ENCODE data around the gene ASPN.

The ASPN gene

DNA sequence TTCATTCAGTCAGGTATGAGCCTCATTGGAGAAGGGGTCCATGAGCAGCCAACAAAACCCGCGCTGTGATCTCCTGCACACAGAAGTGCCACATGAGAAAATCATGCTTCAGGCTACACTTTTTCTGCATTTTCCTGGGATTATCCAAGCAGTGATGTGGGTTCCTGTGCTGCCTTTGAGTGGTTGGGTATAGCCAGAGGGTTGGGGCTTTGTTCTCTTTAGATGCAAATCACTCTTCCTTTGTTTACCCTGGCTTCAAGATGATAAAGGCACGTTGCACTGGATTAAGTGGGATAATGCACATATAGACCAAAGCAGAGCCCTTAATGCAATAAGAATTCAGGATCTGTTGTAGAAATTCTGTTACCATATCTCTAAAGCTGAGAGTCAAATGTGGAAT, 34.7 kb upstream of the ASPN start (continued):
- no peak for TF ChIP-seq ZNF37A (tag by site-specific recombination; IDR thresholded peaks at IDR 0.05)
- no peak for TF ChIP-seq ZNF621 (tag by site-specific recombination; IDR thresholded peaks at IDR 0.05)
- TF ChIP-seq SCRT1 (tag by site-specific recombination; IDR thresholded peaks at IDR 0.05; ENCODE audit: borderline replicate concordance): no peak
- TF ChIP-seq, protein P1, sequence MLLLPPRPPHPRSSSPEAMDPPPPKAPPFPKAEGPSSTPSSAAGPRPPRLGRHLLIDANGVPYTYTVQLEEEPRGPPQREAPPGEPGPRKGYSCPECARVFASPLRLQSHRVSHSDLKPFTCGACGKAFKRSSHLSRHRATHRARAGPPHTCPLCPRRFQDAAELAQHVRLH (tag by site-specific recombination; IDR thresholded peaks at IDR 0.05): no peak

DNA sequence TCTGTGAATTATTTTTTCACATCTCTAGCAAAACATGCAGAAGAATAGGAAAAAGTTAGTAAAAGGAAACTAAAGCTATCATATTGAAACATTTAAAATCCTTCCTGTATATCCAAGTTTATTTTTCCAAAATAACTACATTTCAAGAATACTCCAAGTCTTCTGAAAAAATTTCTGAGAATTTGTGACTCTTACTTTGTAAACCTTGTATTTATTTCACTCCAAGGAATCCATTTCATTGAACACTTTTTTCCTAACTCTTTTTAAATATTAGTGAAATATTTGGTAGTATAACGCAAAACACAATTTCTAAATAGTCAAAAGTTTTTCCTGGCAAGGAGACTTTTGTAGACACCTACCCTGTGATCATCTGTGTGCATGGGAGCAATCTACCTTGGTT, 34.2 kb upstream of the ASPN start:
- H3K4me3 ChIP-seq (ENCODE audit: low read depth, low read length): no peak overlapping the region
- H3K9me3 ChIP-seq (ENCODE audit: control insufficient read depth, insufficient read depth, low read depth, low read length): no peaks in the 10 kb centered on the region
- CTCF ChIA-PET: no interaction called here
- H3K36me3 ChIP-seq (ENCODE audit: control insufficient read depth in 2 of 2, insufficient read depth in 1 of 2, low read length in 2 of 2): no peaks in the 10 kb centered on the region
- H3K27ac ChIP-seq (ENCODE audit: extremely low read depth, low read depth, low read length): no peak overlapping the region
- TF ChIP-seq ZNF623 (tag by site-specific recombination; IDR thresholded peaks at IDR 0.05) (no peak), ZNF654 (tag by site-specific recombination; IDR thresholded peaks at IDR 0.05; ENCODE audit: low read depth) (no peak), PATZ1 (tag by site-specific recombination; IDR thresholded peaks at IDR 0.05) (no peak), SP2 (tag by site-specific recombination; IDR thresholded peaks at IDR 0.05) (no peak), ZSCAN16 (tag by site-specific recombination; IDR thresholded peaks at IDR 0.05) (no peak), RBAK (tag by site-specific recombination; IDR thresholded peaks at IDR 0.05) (no peak), ZNF239 (tag by site-specific recombination; IDR thresholded peaks at IDR 0.05) (no peak), ZNF830 (tag by site-specific recombination; IDR thresholded peaks at IDR 0.05; ENCODE audit: low read depth) (no peak)
- POLR2A ChIA-PET: no interaction called here
- no peaks in the 10 kb centered on the region for H3K4me1 ChIP-seq (ENCODE audit: control insufficient read depth, insufficient read depth, low read length)

DNA sequence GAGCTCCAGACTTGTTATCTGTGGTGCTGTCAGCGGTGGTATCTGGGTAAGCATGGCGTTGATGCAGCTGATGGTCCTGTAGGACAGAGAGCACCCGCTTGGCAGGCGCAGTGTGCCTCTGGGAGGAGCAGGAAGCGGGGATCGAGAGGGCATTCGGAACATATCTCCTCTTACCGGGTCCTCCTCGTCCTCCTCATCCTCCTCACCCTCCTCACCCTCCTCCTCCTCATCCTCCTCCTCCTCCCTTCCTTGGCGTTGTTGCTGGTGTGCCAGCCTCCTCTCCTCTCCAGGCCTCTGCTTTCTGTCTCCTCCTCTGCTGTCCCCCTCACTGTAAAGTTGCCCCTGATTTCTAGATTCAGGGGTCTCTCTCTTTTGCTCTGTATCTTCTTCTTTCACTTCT, 32.3 kb upstream of the ASPN start:
- CTCF ChIA-PET: no interaction called here
- H3K4me3 ChIP-seq (ENCODE audit: low read depth, low read length): no peak overlapping the region

GRCh38 chr9:92513349-92513748, 31.0 kb upstream of the ASPN start:
- no peaks in the 10 kb centered on the region for H3K4me1 ChIP-seq (ENCODE audit: control insufficient read depth, insufficient read depth, low read length)
- no peak for TF ChIP-seq ZNF133 (tag by site-specific recombination; IDR thresholded peaks at IDR 0.05)
- H3K36me3 ChIP-seq (ENCODE audit: control insufficient read depth in 2 of 2, insufficient read depth in 1 of 2, low read length in 2 of 2): no peaks in the 10 kb centered on the region
- CTCF ChIA-PET: interaction anchor here (0.6 kb wide), 2 partner anchors 32 to 379 kb away, joined by 4 to 5 read pairs; no protein-coding TSS in a partner anchor
- H3K9me3 ChIP-seq (ENCODE audit: control insufficient read depth, insufficient read depth, low read depth, low read length): no peaks in the 10 kb centered on the region
- H3K4me3 ChIP-seq (ENCODE audit: low read depth, low read length): no peak overlapping the region
- no peak overlapping the region for H3K27ac ChIP-seq (ENCODE audit: extremely low read depth, low read depth, low read length)
- POLR2A ChIA-PET: no interaction called here

More for the DNA sequence above, 32.3 kb upstream of the ASPN start:
- TF ChIP-seq ZNF513 (tag by site-specific recombination; IDR thresholded peaks at IDR 0.05): peak; percentile 71
- TF ChIP-seq ZFP37 (tag by site-specific recombination; IDR thresholded peaks at IDR 0.05): no peak
- TF ChIP-seq ZNF621 (tag by site-specific recombination; IDR thresholded peaks at IDR 0.05): no peak
- H3K36me3 ChIP-seq (ENCODE audit: control insufficient read depth in 2 of 2, insufficient read depth in 1 of 2, low read length in 2 of 2): no peaks in the 10 kb centered on the region
- POLR2A ChIA-PET: no interaction called here
- H3K4me1 ChIP-seq (ENCODE audit: control insufficient read depth, insufficient read depth, low read length): no peaks in the 10 kb centered on the region
- H3K27ac ChIP-seq (ENCODE audit: extremely low read depth, low read depth, low read length): no peak overlapping the region
- no peaks in the 10 kb centered on the region for H3K9me3 ChIP-seq (ENCODE audit: control insufficient read depth, insufficient read depth, low read depth, low read length)
